ENCODE measurements around the gene SEC24D. TPM values are rescaled to one million over a fixed set of nuclear protein-coding genes. Genes with fewer than 3 reads are reported as not detected.

Gene SEC24D
- total RNA-seq, 1 donor from 2014 or later: 21.0 TPM

GRCh38 chr4:118773429-118773792 is 62.5 kb downstream of the SEC24D start:
- DNase-seq (ENCODE audit: low read depth in 2 of 2): no peak

- DNase-seq (ENCODE audit: low read depth in 2 of 2): no peak
These were observed 63.0 kb downstream of the SEC24D start for GRCh38 chr4:118772767-118773428.

GRCh38 chr4:118772081-118772766 is 63.7 kb downstream of the SEC24D start:
- peak; percentile 67 to 72 for DNase-seq (ENCODE audit: low read depth in 2 of 2)

- DNase-seq (ENCODE audit: low read depth in 2 of 2): no peak
These were observed 65.2 kb downstream of the SEC24D start for GRCh38 chr4:118770741-118771187.

- no peak for DNase-seq (ENCODE audit: low read depth in 2 of 2)
These were observed 66.8 kb downstream of the SEC24D start for GRCh38 chr4:118769161-118769560.

- no peak for DNase-seq (ENCODE audit: low read depth in 2 of 2)
These were observed 68.8 kb downstream of the SEC24D start for GRCh38 chr4:118767109-118767508.

GRCh38 chr4:118765399-118765798 is 70.5 kb downstream of the SEC24D start:
- peak in 1 of 2 donors; percentile 96 for DNase-seq (ENCODE audit: low read depth in 2 of 2)

- DNase-seq (ENCODE audit: low read depth in 2 of 2): no peak
These were observed 73.0 kb downstream of the SEC24D start for GRCh38 chr4:118762730-118763477.

GRCh38 chr4:118762155-118762554 is 73.8 kb downstream of the SEC24D start:
- no peak for DNase-seq (ENCODE audit: low read depth in 2 of 2)

- DNase-seq (ENCODE audit: low read depth in 2 of 2): peak in 1 of 2 donors; percentile 55
These were observed 74.4 kb downstream of the SEC24D start for GRCh38 chr4:118761397-118762016.

- DNase-seq (ENCODE audit: low read depth in 2 of 2): no peak
These were observed 75.4 kb downstream of the SEC24D start for GRCh38 chr4:118760493-118760892.

- DNase-seq (ENCODE audit: low read depth in 2 of 2): no peak
These were observed 75.8 kb downstream of the SEC24D start for GRCh38 chr4:118760092-118760491.

GRCh38 chr4:118759481-118759880 is 76.4 kb downstream of the SEC24D start:
- no peak for DNase-seq (ENCODE audit: low read depth in 2 of 2)

GRCh38 chr4:118758293-118758692 is 77.6 kb downstream of the SEC24D start:
- no peak for DNase-seq (ENCODE audit: low read depth in 2 of 2)

- no peak for DNase-seq (ENCODE audit: low read depth in 2 of 2)
These were observed 78.1 kb downstream of the SEC24D start for GRCh38 chr4:118757761-118758251.

- DNase-seq (ENCODE audit: low read depth in 2 of 2): no peak
These were observed 79.0 kb downstream of the SEC24D start for GRCh38 chr4:118756958-118757357.

- DNase-seq (ENCODE audit: low read depth in 2 of 2): no peak
These were observed 79.5 kb downstream of the SEC24D start for GRCh38 chr4:118756429-118756828.

GRCh38 chr4:118755438-118756226 is 80.3 kb downstream of the SEC24D start:
- DNase-seq (ENCODE audit: low read depth in 2 of 2): no peak

GRCh38 chr4:118754890-118755289 is 81.0 kb downstream of the SEC24D start:
- DNase-seq (ENCODE audit: low read depth in 2 of 2): no peak

GRCh38 chr4:118753685-118754084 is 82.2 kb downstream of the SEC24D start:
- no peak for DNase-seq (ENCODE audit: low read depth in 2 of 2)

- DNase-seq (ENCODE audit: low read depth in 2 of 2): no peak
These were observed 82.8 kb downstream of the SEC24D start for GRCh38 chr4:118753096-118753495.

All from lung microvascular endothelial cell (primary cell).